PC-9 (cell line): ENCODE data around the gene CBLL1. TPM values are rescaled to one million over a fixed set of nuclear protein-coding genes. Genes with fewer than 3 reads are reported as not detected.

ENCODE experiments used
- BruUV-seq: library from RNA; stranded (reverse); fragments of 400-500 nt; replicated peaks from 2 replicates; lab custom pipeline; 2021; lab: Mats Ljungman, UMichigan
- CTCF ChIA-PET: fragments of 300-600 bp; sonication (Branson Sonifier 250); formaldehyde crosslinking; loops from one replicate; lab custom pipeline; 2022; ENCODE audit warnings: antibody characterized with exemption; lab: Charles Lee
- POLR2A ChIA-PET: fragments of 300-600 bp; sonication (Branson Sonifier 250); formaldehyde crosslinking; loops from one replicate; lab custom pipeline; 2022; ENCODE audit warnings: antibody characterized with exemption; ENCODE audit not compliant: unreplicated experiment; lab: Charles Lee
- DNase-seq, 2 experiments: peaks; one replicate each; pipeline versions ENCODE4 v3.0.0 to v3.0.0-alpha.2; 2015 to 2022; ENCODE audit warnings: mixed read lengths in 1 of 2
- H2AFZ ChIP-seq: fragments of 200-600 bp; sonication (generic); 2 replicates; pipeline ENCODE4 v1.8.1; 2017; ENCODE audit warnings: antibody characterized with exemption
- H3F3A ChIP-seq: fragments of 200-600 bp; sonication (generic); 2 replicates; pipeline ENCODE4 v1.8.1; 2017; ENCODE audit warnings: antibody characterized with exemption, mild to moderate bottlenecking, low read depth; ENCODE audit not compliant: insufficient read depth
- H3K27ac ChIP-seq: fragments of 200-600 bp; sonication (generic); 2 replicates; pipeline ENCODE4 v1.6.1; 2016; ENCODE audit warnings: mixed run types
- H3K27me3 ChIP-seq: fragments of 200-600 bp; sonication (generic); 2 replicates; pipeline ENCODE4 v1.6.1; 2016; ENCODE audit warnings: low read depth, mixed run types; ENCODE audit not compliant: insufficient read depth
- H3K36me3 ChIP-seq: fragments of 200-600 bp; sonication (generic); 2 replicates; pipeline ENCODE4 v1.6.1; 2016; ENCODE audit warnings: low read depth, mixed run types
- H3K4me1 ChIP-seq: fragments of 200-600 bp; sonication (generic); replicated peaks from 2 replicates; pipeline ENCODE4 v1.6.1; 2016; ENCODE audit warnings: mixed run types; ENCODE audit not compliant: insufficient read depth
- H3K4me2 ChIP-seq: fragments of 200-600 bp; sonication (generic); 2 replicates; pipeline ENCODE4 v1.6.1; 2017; ENCODE audit warnings: mixed run types
- H3K4me3 ChIP-seq: fragments of 200-600 bp; sonication (generic); 2 replicates; pipeline ENCODE4 v1.6.1; 2016; ENCODE audit warnings: mixed run types
- H3K79me2 ChIP-seq: fragments of 200-600 bp; sonication (generic); 2 replicates; pipeline ENCODE4 v1.6.1; 2017; ENCODE audit warnings: low read depth, mixed run types
- H3K9me2 ChIP-seq: fragments of 200-600 bp; sonication (generic); 2 replicates; pipeline ENCODE4 v1.8.1; 2017; ENCODE audit warnings: mild to moderate bottlenecking; ENCODE audit not compliant: insufficient read depth
- H3K9me3 ChIP-seq: fragments of 200-600 bp; sonication (generic); 2 replicates; pipeline ENCODE4 v1.8.1; 2016; ENCODE audit warnings: low read depth; ENCODE audit not compliant: insufficient read depth
- H4K20me1 ChIP-seq: fragments of 200-600 bp; sonication (generic); 2 replicates; pipeline ENCODE4 v1.8.1; 2017; ENCODE audit not compliant: insufficient read depth
- CTCF ChIP-seq: fragments of 200-600 bp; sonication (generic); conservative IDR thresholded peaks from 2 replicates; pipeline ENCODE4 v1.6.1; 2017; ENCODE audit warnings: mixed run types, antibody characterized with exemption, mild to moderate bottlenecking, moderate library complexity
- EZH2 ChIP-seq: fragments of 200-600 bp; sonication (generic); IDR thresholded peaks from 2 replicates; pipeline ENCODE4 v1.8.0; 2017; ENCODE audit warnings: antibody characterized with exemption, low read depth
- intact Hi-C: fragments of 100-400 bp; cut with micrococcal nuclease; formaldehyde crosslinking; loops from one replicate; pipeline ENCODE4 v1.10.0; 2022; ENCODE audit not compliant: unreplicated experiment
- total RNA-seq: library from RNA; stranded (reverse); gene quantifications from 2 replicates; pipeline ENCODE4 v1.2.3, GENCODE V29; 2021

The CBLL1 gene
- total RNA-seq, 1 experiment from 2014 or later: 31.3 TPM

DNA sequence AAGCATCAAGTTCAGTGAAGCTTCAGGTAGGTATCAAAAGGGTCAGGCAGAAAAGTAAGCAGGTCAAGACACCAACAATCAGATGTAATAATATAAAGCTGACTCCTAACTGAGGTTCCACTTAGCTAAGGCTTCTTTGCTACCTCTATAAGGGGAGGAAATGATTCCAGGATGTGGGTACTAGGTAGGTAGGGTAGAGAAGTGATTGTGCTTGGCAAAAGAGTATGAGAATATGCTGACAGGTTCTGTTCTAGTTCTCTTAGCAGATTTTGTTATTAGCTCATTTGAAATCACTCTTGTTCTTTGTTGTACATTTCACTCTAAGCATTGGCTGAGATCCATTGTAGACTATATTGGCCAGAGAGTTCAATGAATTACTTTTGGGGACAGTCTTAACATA, 40.7 kb upstream of the CBLL1 start:
- no peaks in the 10 kb centered on the region for H3K4me1 ChIP-seq
- H3K36me3 ChIP-seq: no peaks in the 10 kb centered on the region
- no peak for DNase-seq
- H3K27ac ChIP-seq: no peak overlapping the region
- ChIA-PET CTCF (no interaction called here), POLR2A (no interaction called here)
- TF ChIP-seq CTCF: no peak
- no peak for TF ChIP-seq EZH2
- H3K9me2 ChIP-seq: no peaks in the 10 kb centered on the region
- H3K79me2 ChIP-seq: no peaks in the 10 kb centered on the region
- BruUV-seq: no TSS peak
- H4K20me1 ChIP-seq: no peaks in the 10 kb centered on the region
- H3K27me3 ChIP-seq: no peaks in the 10 kb centered on the region
- no peaks in the 10 kb centered on the region for H3F3A ChIP-seq
- no peak overlapping the region for H3K4me3 ChIP-seq
- H3K9me3 ChIP-seq: no peaks in the 10 kb centered on the region
- no peak overlapping the region for H3K4me2 ChIP-seq
- intact Hi-C loops: no loop called here
- H2AFZ ChIP-seq: no peak overlapping the region

- intact Hi-C loops: no loop called here
- Histone ChIP-seq H3K4me1 (no peaks in the 10 kb centered on the region), H3F3A (no peaks in the 10 kb centered on the region), H2AFZ (no peak overlapping the region), H3K4me2 (no peak overlapping the region), H3K4me3 (no peak overlapping the region), H4K20me1 (no peaks in the 10 kb centered on the region), H3K36me3 (no peaks in the 10 kb centered on the region), H3K79me2 (no peaks in the 10 kb centered on the region), H3K9me3 (no peaks in the 10 kb centered on the region), H3K27ac (no peak overlapping the region), H3K27me3 (no peaks in the 10 kb centered on the region), H3K9me2 (no peaks in the 10 kb centered on the region)
- no TSS peak for BruUV-seq
- TF ChIP-seq EZH2 (no peak), CTCF (no peak)
- POLR2A ChIA-PET: no interaction called here
- DNase-seq: no peak
- CTCF ChIA-PET: no interaction called here
These were observed 40.1 kb upstream of the CBLL1 start for GRCh38 chr7:107703872-107704271.

DNA sequence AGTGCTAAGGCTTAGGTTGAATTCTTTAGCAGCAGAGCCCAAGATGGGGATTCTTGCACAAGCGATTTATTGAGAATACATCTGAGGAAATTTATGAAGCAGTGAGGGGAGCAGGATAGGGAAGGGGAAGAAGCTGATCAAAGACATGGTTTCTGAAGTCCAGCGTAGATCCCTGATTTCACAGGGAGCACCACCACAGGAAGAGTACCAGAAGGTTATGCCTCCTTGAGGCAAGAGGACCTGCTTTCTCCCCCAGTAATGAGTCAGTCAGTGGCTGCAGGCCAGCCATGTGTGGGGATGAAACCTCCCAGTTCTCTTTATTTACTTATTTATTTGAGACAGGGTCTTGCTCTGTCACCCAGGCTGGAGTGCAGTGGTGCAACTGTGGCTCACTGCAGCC, 35.0 kb upstream of the CBLL1 start:
- no peak overlapping the region for H2AFZ ChIP-seq
- no peaks in the 10 kb centered on the region for H3K4me1 ChIP-seq
- H3K4me3 ChIP-seq: no peak overlapping the region
- DNase-seq: no peak
- no peaks in the 10 kb centered on the region for H3K9me2 ChIP-seq
- no peaks in the 10 kb centered on the region for H3F3A ChIP-seq
- intact Hi-C loops: no loop called here
- ChIA-PET POLR2A (no interaction called here), CTCF (no interaction called here)
- no peaks in the 10 kb centered on the region for H3K79me2 ChIP-seq
- TF ChIP-seq EZH2: no peak
- TF ChIP-seq CTCF: no peak
- no peaks in the 10 kb centered on the region for H3K9me3 ChIP-seq
- no peaks in the 10 kb centered on the region for H3K27me3 ChIP-seq
- no peak overlapping the region for H3K27ac ChIP-seq
- no TSS peak for BruUV-seq
- no peaks in the 10 kb centered on the region for H4K20me1 ChIP-seq
- no peak overlapping the region for H3K4me2 ChIP-seq
- no peaks in the 10 kb centered on the region for H3K36me3 ChIP-seq
